Fibroblast of peridontal ligament (primary cell): ENCODE results near the gene ARID1B.
A peak's percentile ranks its signal among the peaks of the same experiment; 100 is the strongest.

ENCODE experiments used
- DNase-seq: peaks from one replicate; pipeline ENCODE4 v3.0.0-alpha.2; 2010; ENCODE audit errors: extremely low read depth

Gene ARID1B

DNA sequence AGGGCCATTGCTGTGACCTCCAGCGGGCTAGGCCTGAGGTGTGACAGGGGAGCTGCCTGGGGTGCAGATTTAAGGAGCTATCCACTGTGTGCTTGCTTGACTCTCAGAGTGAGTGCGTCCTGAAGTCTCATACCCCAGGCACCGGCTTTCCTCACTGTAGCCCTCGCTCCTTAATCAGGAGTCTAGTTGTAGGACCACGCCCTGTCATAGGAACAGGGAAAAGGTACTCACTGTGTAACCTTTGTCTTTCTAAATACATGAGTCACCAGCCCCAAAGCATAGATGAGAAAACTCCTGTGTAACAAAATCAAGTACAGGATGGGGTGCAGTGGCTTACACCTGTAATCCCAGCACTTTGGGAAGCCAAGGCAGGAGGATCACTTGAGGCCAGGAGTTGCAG, 404.5 kb downstream of the ARID1B start:
- DNase-seq, result no peak

DNA sequence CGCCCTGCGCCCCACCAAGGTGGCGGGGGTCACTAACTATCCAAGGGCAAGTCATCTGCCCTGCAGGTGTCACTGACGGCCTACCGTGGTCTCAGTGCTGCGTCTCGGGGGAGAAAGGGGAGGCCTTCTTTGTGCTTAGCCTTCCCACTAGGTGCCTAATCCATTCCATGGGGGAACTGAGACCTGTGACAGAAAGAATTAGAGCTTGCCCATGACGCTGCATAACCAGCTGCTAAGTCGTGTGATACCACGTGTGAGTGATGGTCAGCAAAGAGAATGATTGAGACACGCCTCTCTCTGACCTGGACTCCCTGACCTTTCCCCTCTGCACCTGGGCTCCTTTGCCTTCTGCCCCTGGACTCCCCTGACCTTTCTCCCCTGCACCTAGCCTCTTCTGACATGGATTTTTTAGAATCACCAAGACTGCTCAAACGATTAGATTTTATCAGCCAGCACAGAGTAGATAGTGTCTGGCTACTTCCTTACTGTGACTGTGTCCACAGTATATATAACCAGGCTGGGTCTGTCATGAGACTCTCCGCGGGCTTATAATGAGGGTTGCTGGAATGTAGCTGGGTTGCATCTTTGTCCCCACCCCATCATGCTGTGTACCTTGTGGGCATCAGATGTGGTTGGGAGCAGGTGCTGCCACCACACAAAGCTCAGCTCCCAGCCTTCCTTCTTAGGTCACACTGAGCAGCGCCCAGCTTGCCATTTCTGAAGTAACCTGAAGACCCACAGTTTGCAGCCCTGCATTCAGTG, 405.5 kb downstream of the ARID1B start:
- no peak for DNase-seq

DNA sequence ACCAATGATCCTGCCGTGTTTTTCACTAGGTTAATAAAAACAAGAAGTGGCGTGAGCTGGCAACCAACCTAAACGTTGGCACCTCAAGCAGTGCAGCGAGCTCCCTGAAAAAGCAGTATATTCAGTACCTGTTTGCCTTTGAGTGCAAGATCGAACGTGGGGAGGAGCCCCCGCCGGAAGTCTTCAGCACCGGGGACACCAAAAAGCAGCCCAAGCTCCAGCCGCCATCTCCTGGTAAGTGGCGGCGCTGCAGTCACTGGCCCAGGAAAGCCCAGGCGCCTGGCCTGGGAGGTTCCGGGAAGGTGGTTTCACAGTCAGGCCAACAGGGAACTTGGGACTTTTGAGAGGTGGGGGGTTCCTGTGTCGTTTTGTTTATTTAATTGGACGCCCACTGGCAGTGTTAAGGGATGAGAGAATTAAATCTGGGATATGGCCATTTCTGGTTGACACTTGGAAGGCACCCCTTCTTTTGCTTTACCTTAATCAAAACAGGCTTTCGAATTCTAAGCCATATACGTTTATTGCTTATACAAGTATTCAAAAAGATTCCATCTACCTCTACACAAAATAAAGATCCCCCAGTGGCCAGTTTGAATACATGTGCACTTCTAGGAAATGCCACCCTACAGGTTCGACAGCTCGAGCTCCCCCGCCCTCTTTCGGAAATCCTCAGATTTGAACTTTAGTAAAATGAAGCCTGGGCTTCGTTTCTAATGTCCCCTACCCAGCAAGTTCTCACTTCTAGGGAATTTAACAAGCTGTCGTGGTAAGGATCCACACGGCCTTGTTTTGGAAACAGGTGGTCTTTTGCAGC, 407.2 kb downstream of the ARID1B start:
- peak; percentile 59 for DNase-seq

DNA sequence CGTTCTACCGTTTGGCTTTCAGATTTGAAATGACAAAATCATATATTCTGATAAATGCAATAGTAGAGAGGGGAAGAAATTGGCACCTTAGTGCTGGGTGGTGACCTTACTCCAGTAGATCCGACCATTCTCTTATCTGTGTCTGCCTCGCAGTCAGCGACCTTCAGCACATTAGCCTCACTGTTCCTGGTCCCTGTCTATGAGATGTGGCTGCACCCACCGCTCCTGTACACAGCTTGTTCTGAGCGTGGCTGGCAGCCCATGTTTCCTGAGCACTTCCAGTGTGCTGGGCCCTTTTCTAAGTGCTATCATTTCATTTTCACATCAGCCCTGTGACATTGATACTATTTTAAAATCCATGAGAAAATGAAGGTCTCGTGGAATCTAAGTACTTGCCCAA, 408.0 kb downstream of the ARID1B start:
- no peak for DNase-seq

DNA sequence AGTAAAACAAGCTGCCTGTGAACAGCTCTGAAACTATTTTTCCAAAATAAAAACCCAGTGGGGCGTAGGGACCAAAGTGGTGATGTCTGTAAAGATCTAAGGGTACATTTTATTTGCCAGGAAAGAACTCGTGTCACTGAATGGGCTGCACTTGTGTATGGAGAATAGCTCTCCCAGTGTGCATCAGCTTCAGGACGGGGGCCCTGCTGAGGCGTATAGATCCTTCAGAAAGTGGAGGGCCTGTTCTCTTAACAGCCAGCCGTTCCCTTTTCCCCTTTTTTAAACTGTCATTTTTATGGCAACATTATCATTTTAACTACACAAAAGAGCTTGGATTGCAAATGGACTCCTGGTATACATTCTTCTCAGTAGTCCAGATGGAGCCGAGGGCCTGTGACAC, 408.8 kb downstream of the ARID1B start:
- DNase-seq, result no peak

DNA sequence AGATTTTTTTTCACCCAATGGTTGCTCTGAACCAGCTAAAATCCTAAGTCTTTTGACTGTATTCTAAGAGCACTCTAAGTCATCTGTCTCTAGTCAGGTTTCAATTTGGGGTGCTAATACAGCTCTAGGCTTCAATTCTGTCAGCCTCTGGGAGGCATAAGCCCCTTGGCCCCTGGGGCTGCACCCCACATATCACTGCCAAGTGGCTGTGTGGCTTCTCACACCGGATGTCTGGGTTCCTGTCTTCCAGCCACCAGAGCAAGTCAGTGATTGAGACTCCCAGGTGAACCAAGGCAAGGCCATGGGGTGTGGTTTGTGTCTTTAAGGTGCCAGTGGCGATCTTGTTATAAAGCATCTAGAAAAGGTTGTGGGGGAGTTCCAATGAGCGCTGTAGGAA, 409.6 kb downstream of the ARID1B start:
- DNase-seq, result no peak

DNA sequence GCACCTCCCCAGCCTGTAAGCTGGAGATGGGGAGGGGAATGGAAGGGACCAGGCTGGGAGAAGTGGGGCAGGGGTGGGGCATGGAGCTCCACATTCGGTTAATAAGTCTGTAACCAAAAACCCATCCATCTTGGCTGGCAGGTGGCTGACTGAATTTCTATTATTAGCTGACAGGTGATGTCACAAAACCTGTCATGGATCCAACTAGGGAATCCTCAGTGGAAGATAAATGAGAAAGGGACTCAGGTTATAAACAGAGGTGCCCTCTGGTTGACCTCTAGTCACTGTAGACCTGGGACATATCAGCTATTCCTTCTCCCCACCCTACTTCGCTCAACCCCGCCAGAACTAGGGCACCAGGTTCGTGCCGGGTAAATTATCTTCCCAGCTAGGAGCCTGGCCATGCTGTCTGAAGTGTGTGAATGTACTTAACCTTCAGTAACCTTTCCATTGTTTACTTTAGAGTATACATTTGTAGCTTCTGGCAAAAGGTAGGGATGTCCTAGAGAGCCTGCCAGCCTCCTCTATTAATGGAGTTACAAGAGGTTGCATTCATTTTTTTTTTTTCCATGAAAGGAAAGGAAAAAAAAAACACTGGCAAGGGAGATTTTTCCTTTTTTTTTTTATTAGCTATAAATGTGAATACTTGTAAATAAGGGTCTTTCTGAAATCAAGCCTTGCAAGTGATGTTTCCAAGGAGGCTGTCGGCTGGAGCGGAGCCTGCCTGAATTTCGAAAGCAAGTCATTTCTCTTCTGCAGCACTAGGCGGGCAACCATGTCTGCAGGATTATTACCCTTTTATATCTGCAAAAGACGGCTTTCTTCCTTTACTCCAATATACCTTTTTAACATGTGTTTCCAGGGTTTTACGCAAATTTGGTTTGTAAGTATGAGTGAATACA, 410.3 kb downstream of the ARID1B start:
- DNase-seq, result no peak

DNA sequence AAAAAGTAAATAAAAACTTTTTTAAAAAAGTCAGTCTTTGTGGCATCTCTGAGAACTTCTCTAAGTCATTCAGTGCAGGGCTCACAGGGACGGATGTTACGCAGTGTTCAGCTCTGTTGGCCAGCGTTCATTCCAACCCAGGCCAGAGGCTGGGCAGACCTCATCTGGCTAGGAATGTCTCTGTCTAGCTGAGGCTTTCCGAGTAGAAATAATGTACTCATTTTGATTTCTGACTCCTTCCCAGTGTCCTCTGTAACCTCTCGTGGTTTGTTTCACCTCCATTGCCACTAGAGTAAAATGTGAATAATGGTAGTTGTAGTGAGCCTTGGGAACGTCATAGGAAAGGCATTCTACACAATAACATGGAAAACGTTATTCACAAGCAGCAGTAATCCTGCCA, 411.0 kb downstream of the ARID1B start:
- DNase-seq, result no peak

DNA sequence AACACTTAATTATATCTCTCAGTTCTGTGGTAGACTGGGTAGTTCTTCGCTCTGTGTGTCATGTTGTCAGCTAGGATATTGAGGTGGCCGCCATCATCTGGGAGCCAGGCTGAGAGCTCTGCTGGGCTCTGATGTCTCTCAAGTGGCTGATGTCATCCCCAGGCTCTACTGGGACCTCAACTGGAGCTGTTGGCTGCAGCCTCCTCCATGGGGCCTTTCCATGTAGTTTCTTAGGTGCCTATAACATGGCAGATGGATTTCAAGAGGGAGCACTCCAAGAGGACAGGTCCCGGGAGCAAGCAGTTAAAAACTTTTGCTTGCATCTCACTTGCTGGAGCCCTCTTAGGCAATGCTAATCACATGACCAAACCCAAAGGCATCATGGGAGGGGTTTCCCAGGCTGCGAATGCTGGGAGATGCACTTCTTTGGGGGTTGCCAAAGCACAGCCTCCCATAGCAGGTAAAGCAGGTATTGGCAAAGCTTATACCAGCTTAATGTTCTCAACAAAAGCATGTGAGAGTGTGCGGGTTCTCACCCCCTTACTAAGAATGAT, 416.3 kb downstream of the ARID1B start:
- DNase-seq, result no peak

DNA sequence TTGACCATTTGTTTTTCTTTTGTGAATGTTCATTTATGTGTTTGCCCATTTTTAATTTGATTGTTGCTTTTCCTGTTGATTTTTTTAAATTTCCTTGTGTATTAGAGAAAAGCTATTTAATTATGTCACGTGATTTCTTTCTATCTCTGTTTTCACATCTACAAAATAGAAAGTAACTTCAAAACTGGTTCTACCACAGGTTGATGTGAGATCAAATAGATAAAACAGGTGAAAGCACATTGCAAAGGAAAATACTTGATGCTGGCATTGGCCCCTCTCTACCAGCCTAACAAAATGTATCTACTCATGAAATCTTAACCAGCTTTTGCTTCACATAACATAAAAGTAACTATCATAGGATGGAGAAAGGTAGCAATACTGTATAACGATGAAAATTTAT, 416.9 kb downstream of the ARID1B start:
- no peak for DNase-seq

DNA sequence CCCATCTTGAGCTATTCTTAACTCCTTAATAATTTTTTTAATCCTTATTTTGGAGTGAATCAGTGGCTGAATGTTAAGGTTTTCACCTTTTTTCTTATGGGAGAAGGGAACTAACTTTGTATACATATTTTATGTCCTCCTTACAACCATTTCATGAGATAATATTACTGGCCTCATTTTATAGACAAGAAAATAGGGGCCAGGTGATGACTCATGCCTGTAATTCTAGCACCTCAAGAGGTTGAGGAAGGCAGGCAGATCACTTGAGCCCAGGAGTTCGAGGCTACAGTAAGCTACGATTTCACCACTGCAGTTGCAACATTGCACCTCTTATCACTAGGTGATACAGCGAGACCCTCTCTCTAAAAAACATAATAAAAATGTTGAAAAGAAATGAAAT, 417.5 kb downstream of the ARID1B start:
- peak; percentile 27 for DNase-seq

DNA sequence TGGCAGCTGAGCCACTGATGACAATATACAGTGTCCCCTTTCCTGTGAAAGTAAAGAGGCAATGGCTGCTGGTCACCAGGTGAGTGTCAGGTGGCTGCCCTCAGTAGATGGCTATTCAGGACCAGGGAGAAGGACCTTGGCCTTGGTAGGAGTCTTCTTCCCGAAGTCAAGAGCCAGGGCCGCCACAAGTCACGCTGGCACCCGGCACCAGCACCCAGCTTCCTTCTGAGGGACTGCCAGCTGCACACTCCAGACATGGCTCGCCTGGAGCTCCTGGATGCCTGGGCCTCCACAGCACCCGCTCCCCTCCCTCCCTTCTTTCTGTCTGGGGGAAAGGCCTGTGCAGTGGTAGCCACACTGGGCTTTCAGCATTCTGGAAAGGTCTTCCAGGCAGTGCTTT, 419.2 kb downstream of the ARID1B start:
- no peak for DNase-seq

DNA sequence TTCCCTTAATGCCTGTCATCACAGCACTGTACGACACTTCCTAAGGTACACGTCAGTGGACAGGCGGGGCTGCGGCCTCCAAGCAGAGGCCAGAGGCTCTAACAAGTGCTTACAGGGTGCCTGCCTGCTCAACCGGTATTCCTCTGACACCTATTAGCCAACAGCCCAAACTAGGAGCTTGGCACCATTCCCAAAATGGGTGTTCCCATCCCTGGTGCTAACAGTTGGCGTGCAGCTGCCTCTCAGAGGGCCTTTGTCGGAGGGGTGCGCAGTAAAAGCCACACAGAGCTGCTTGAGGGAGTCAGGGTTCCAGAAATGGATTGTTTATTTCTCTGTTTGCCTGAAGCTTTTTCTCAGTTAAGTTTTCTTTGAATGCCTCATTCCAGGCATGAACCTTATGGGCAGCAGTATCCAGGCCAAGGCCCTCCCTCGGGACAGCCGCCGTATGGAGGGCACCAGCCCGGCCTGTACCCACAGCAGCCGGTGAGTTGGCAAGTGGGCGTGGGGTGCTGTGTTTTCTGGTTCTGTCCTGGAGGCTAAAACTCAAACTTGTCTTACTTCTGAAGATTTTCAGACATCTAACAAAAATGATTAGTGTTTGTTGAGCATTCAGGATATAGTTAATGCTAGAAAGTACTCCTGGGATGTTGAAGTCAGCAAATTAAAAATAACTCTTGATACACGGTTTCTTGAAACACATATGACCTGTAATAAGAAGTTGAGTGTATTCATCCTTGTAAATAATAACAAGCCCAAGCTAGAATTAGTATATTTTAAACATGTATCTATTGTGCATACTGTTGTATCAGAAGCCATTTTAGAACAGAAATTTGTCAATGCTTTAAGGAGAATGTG, 421.5 kb downstream of the ARID1B start:
- DNase-seq, result peak; percentile 20

DNA sequence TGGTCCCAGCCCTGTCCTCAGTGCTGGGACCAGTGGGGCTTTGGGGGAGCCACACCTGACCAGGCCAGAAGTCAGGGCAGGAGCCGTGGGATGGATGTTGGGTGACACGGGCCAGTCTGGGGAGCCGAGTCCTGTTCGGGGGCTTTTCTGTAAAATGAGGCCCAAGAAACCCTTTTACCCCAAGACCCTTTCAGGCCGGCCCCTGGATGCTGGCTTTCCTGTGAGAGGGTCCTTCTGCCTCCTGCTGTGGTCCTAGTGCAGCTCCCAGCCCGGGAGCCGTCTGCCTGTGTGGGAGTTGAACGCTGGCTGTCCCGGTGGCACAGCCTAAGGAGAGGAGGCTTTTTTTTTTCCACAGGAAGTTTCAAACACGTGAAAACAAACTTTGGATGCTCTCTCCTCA, 422.9 kb downstream of the ARID1B start:
- no peak for DNase-seq

DNA sequence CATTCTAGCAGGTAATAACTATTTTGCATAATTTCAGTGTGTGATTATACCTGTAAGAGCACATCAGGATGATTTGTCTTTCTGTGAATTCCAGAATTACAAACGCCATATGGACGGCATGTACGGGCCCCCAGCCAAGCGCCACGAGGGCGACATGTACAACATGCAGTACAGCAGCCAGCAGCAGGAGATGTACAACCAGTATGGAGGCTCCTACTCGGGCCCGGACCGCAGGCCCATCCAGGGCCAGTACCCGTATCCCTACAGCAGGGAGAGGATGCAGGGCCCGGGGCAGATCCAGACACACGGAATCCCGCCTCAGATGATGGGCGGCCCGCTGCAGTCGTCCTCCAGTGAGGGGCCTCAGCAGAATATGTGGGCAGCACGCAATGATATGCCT, 423.4 kb downstream of the ARID1B start:
- no peak for DNase-seq

DNA sequence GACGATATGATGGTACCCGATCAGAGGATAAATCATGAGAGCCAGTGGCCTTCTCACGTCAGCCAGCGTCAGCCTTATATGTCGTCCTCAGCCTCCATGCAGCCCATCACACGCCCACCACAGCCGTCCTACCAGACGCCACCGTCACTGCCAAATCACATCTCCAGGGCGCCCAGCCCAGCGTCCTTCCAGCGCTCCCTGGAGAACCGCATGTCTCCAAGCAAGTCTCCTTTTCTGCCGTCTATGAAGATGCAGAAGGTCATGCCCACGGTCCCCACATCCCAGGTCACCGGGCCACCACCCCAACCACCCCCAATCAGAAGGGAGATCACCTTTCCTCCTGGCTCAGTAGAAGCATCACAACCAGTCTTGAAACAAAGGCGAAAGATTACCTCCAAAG, 423.9 kb downstream of the ARID1B start:
- DNase-seq, result no peak

DNA sequence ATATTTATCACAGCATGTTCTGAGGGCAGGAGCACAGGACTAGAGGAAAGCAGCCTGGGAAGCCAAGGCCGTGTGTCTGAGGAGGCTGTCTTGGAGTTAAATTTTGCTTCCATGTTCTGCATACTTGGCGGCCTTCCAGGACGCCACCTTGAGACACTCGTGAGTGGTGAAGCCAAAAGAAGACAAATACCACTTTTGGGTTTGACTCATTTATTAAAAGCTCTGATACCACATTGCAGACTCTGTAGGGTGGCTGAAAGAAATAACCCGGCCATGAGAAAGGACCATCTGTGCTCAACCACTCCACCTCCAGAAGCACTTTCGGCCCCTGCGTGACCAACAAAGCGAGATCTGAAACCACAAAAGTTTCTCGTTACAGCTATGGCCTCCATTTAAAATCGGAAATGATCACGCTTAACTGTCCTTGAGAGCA, 426.1 kb downstream of the ARID1B start:
- no peak for DNase-seq

DNA sequence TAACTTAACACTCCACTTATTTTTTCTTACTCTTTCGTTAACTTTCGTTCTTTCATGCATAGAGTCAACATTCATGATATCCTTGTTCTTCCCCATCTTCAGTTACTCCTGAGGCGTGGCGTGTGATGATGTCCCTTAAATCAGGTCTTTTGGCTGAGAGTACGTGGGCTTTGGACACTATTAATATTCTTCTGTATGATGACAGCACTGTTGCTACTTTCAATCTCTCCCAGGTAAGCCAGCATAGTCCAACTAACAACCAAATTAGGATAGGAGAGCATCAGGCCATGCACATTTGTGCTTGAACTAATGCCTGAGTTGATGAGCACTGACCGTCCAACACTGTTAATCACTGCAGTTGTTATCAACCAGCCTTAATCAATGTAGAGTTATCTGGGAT, 426.6 kb downstream of the ARID1B start:
- no peak for DNase-seq

DNA sequence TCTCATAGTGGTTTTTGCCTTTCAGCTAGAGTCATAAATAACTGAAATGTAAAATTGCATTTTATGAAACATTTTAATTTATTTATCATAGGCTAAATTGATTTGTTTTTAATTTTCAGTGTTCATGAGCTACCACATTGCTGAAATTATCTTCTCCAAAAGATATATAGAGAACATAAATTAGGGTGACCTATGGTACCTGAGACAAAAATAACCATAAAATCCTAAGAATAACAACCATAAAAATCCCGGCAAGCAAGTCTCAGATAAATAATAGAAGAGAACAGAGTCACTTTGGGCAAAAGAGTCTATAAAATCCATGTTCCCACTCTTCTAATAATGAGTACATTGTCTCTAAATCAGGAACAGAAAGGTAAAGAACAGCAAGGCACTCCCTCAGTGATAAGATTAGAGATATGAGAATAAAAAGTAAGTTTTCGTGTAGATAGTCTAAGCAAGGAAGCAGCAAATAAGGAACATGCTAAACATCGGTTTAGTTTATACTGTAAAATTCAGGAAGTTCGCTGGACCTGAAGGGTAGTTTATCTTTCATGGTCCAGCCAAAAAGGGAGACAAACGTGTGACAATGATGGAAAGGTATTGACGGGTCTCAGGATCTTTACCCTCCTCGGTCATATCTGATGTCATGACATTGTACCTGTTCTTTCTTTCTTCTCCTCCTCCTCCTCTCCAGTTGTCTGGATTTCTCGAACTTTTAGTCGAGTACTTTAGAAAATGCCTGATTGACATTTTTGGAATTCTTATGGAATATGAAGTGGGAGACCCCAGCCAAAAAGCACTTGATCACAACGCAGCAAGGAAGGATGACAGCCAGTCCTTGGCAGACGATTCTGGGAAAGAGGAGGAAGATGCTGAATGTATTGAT, 428.5 kb downstream of the ARID1B start:
- no peak for DNase-seq

DNA sequence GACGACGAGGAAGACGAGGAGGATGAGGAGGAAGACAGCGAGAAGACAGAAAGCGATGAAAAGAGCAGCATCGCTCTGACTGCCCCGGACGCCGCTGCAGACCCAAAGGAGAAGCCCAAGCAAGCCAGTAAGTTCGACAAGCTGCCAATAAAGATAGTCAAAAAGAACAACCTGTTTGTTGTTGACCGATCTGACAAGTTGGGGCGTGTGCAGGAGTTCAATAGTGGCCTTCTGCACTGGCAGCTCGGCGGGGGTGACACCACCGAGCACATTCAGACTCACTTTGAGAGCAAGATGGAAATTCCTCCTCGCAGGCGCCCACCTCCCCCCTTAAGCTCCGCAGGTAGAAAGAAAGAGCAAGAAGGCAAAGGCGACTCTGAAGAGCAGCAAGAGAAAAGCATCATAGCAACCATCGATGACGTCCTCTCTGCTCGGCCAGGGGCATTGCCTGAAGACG, 429.2 kb downstream of the ARID1B start:
- no peak for DNase-seq
